Measurements from ENCODE around the gene ATXN1.

- no peak for TF ChIP-seq CTCF (IDR thresholded peaks at IDR 0.05; ENCODE audit: insufficient read depth, low read length)
- TF ChIP-seq SPI1 (IDR thresholded peaks at IDR 0.05; ENCODE audit: borderline replicate concordance, low read depth) = no peak
- TF ChIP-seq REST (IDR thresholded peaks at IDR 0.05; ENCODE audit: insufficient replicate concordance, low read depth) = no peak
- no peak for TF ChIP-seq POLR2AphosphoS5 (IDR thresholded peaks at IDR 0.05; ENCODE audit: low read depth)
- no peak for TF ChIP-seq GABPA (IDR thresholded peaks at IDR 0.05; ENCODE audit: low read depth)
These were observed 393.7 kb downstream of the ATXN1 start for GRCh38 chr6:16367571-16367970.

Data from HL-60 (cell line).